Inflammatory macrophage treated with lipopolysaccharide for 4 hours (primary cell): ENCODE data around the gene ZNF423.

Experiments used
- DNase-seq: peaks from one replicate; pipeline ENCODE4 v3.0.0-alpha.2; 2020

The ZNF423 gene

GRCh38 chr16:49617710-49618330, 238.1 kb downstream of the ZNF423 start:
- no peak for DNase-seq

GRCh38 chr16:49617016-49617629, 238.8 kb downstream of the ZNF423 start:
- DNase-seq = no peak

GRCh38 chr16:49615576-49615975, 240.3 kb downstream of the ZNF423 start:
- DNase-seq = no peak

- no peak for DNase-seq
Observed at GRCh38 chr16:49610983-49611382, 244.9 kb downstream of the ZNF423 start.

- no peak for DNase-seq
Observed at GRCh38 chr16:49608779-49609178, 247.1 kb downstream of the ZNF423 start.

- DNase-seq = no peak
Observed at GRCh38 chr16:49608098-49608497, 247.8 kb downstream of the ZNF423 start.

- DNase-seq = no peak
Observed at GRCh38 chr16:49605536-49606254, 250.2 kb downstream of the ZNF423 start.

- DNase-seq = no peak
Observed at GRCh38 chr16:49604602-49605001, 251.3 kb downstream of the ZNF423 start.

- no peak for DNase-seq
Observed at GRCh38 chr16:49603956-49604355, 252.0 kb downstream of the ZNF423 start.

- DNase-seq = no peak
Observed at GRCh38 chr16:49602976-49603310, 253.0 kb downstream of the ZNF423 start.

GRCh38 chr16:49602201-49602975, 253.5 kb downstream of the ZNF423 start:
- DNase-seq = no peak

GRCh38 chr16:49601576-49601975, 254.3 kb downstream of the ZNF423 start:
- no peak for DNase-seq

GRCh38 chr16:49600976-49601375, 254.9 kb downstream of the ZNF423 start:
- no peak for DNase-seq

- DNase-seq = no peak
Observed at GRCh38 chr16:49600536-49600935, 255.4 kb downstream of the ZNF423 start.

GRCh38 chr16:49599704-49600103, 256.2 kb downstream of the ZNF423 start:
- no peak for DNase-seq

GRCh38 chr16:49599281-49599680, 256.6 kb downstream of the ZNF423 start:
- no peak for DNase-seq

GRCh38 chr16:49598383-49599170, 257.3 kb downstream of the ZNF423 start:
- DNase-seq = no peak

- DNase-seq = no peak
Observed at GRCh38 chr16:49597796-49598195, 258.1 kb downstream of the ZNF423 start.

GRCh38 chr16:49596648-49597291, 259.1 kb downstream of the ZNF423 start:
- no peak for DNase-seq

GRCh38 chr16:49596068-49596467, 259.8 kb downstream of the ZNF423 start:
- DNase-seq = no peak

GRCh38 chr16:49594685-49595498, 261.0 kb downstream of the ZNF423 start:
- DNase-seq = no peak
